AG04450 (cell line): ENCODE data around the gene DYNLT5. TPM values are rescaled to one million over a fixed set of nuclear protein-coding genes. Genes with fewer than 3 reads are reported as not detected.

Experiments used
- CTCF ChIA-PET: fragments of 300-600, 350-600 bp; formaldehyde crosslinking; extraction: SDS; loops from one replicate; lab custom pipeline; 2022; ENCODE audit warnings: antibody characterized with exemption, inconsistent platforms; lab: Charles Lee
- POLR2A ChIA-PET: fragments of 350-600 bp; formaldehyde crosslinking; extraction: SDS; loops from one replicate; lab custom pipeline; 2021; ENCODE audit warnings: antibody characterized with exemption, inconsistent platforms; lab: Yijun Ruan, JAX
- DNase-seq: peaks from one replicate; pipeline ENCODE4 v3.0.0-alpha.2; 2011; ENCODE audit warnings: low read depth, low spot score
- H3K27ac ChIP-seq: one replicate; pipeline ENCODE4 v1.5.1; 2012; ENCODE audit warnings: low read depth, low read length, control low read depth
- H3K27me3 ChIP-seq: one replicate; pipeline ENCODE4 v1.6.0; 2012; ENCODE audit warnings: low read length; ENCODE audit not compliant: control insufficient read depth, insufficient read depth
- H3K4me3 ChIP-seq: 2 replicates; pipeline ENCODE4 v1.5.1; 2011; ENCODE audit warnings: mild to moderate bottlenecking, low read depth, low read length, control low read depth
- H3K9me3 ChIP-seq: 2 replicates; pipeline ENCODE4 v1.5.1; 2012; ENCODE audit warnings: low read length; ENCODE audit not compliant: control insufficient read depth, insufficient read depth
- CTCF ChIP-seq: IDR thresholded peaks from 2 replicates; pipeline ENCODE4 v1.5.1; 2011; ENCODE audit warnings: low read depth, low read length, control low read depth, inconsistent platforms
- polyA plus RNA-seq: library from polyadenylated mRNA; depleted of rRNA; stranded (reverse); fragments of >200 nt; gene quantifications from 2 replicates; pipeline ENCODE4 v1.2.3, GENCODE V29; 2011

Gene DYNLT5
- polyA plus RNA-seq, 1 experiment: 0.98 TPM

GRCh38 chr1:66747501-66747900 is 4.8 kb upstream of the DYNLT5 start:
- CTCF ChIA-PET: interaction anchor here (0.9 kb wide), 1 partner anchor 401 kb away, joined by 3 read pairs; no protein-coding TSS in a partner anchor
- no peak for DNase-seq
- TF ChIP-seq CTCF: no peak
- H3K9me3 ChIP-seq: no peaks in the 10 kb centered on the region
- no peak overlapping the region for H3K4me3 ChIP-seq
- no peaks in the 10 kb centered on the region for H3K27me3 ChIP-seq
- H3K27ac ChIP-seq: no peak overlapping the region
- POLR2A ChIA-PET: no interaction called here

GRCh38 chr1:66750577-66750976 is 1.7 kb upstream of the DYNLT5 start:
- ChIA-PET POLR2A (interaction anchor here (0.6 kb wide), 1 partner anchor 1193 kb away, joined by 5 read pairs; no protein-coding TSS in a partner anchor), CTCF (no interaction called here)
- H3K4me3 ChIP-seq: no peak overlapping the region
- H3K9me3 ChIP-seq: no peaks in the 10 kb centered on the region
- H3K27me3 ChIP-seq: no peaks in the 10 kb centered on the region
- H3K27ac ChIP-seq: no peak overlapping the region
- no peak for DNase-seq
- TF ChIP-seq CTCF: no peak

- no peak overlapping the region for H3K27ac ChIP-seq
- no peaks in the 10 kb centered on the region for H3K27me3 ChIP-seq
- no peak for DNase-seq
- POLR2A ChIA-PET: no interaction called here
- CTCF ChIA-PET: no interaction called here
- H3K4me3 ChIP-seq: no peak overlapping the region
- H3K9me3 ChIP-seq: no peaks in the 10 kb centered on the region
- TF ChIP-seq CTCF: no peak
Observed at GRCh38 chr1:66751160-66751559, 1.1 kb upstream of the DYNLT5 start.

GRCh38 chr1:66752671-66753371 is 562 bp downstream of the DYNLT5 start:
- POLR2A ChIA-PET: no interaction called here
- Histone ChIP-seq H3K4me3 (peak overlapping the region; percentile 54), H3K27ac (no peak overlapping the region), H3K9me3 (no peaks in the 10 kb centered on the region), H3K27me3 (no peaks in the 10 kb centered on the region)
- TF ChIP-seq CTCF: no peak
- CTCF ChIA-PET: interaction anchor here (2.4 kb wide), 1 partner anchor 12 kb away, joined by 18 read pairs; no protein-coding TSS in a partner anchor
- no peak for DNase-seq

- H3K9me3 ChIP-seq: no peaks in the 10 kb centered on the region
- ChIA-PET POLR2A (no interaction called here), CTCF (interaction anchor here (1.1 to 1.3 kb wide), 2 partner anchors 391 to 743 kb away, joined by 3 to 4 read pairs; no protein-coding TSS in a partner anchor)
- DNase-seq: no peak
- no peak overlapping the region for H3K4me3 ChIP-seq
- no peak for TF ChIP-seq CTCF
- H3K27me3 ChIP-seq: no peaks in the 10 kb centered on the region
- H3K27ac ChIP-seq: no peak overlapping the region
Observed at GRCh38 chr1:66757722-66758240, 5.5 kb downstream of the DYNLT5 start.
